Stimulated activated CD4-positive, alpha-beta T cell treated with anti-CD3 and anti-CD28 coated beads, TNF-alpha, amount 100 ng/mL, for 4 hours (primary cell): ENCODE measurements around the gene IFIT2.
"Not testable (repeated sequence)": the region's sequence is repeated elsewhere in the genome, so short reads cannot be mapped to it uniquely, and the experiment has no call there.

Experiments
- DNase-seq, 3 experiments: peaks; one replicate each; pipeline ENCODE4 v3.0.0-alpha.2; 2020; ENCODE audit warnings: low read depth in 3 of 3

The IFIT2 gene

GRCh38 chr10:89342206-89342958, 40.5 kb downstream of the IFIT2 start:
- no peak for DNase-seq

GRCh38 chr10:89343089-89343767, 41.4 kb downstream of the IFIT2 start:
- no peak for DNase-seq

- no peak for DNase-seq
Measured at GRCh38 chr10:89344156-89344555, 42.3 kb downstream of the IFIT2 start.

GRCh38 chr10:89345367-89346000, 43.6 kb downstream of the IFIT2 start:
- no peak for DNase-seq

GRCh38 chr10:89346405-89347254, 44.8 kb downstream of the IFIT2 start:
- no peak for DNase-seq

GRCh38 chr10:89347701-89348457, 46.0 kb downstream of the IFIT2 start:
- DNase-seq = no peak

GRCh38 chr10:89348481-89348880, 46.6 kb downstream of the IFIT2 start:
- no peak for DNase-seq

- no peak for DNase-seq
Measured at GRCh38 chr10:89348975-89349374, 47.1 kb downstream of the IFIT2 start.

GRCh38 chr10:89350631-89351315, 48.9 kb downstream of the IFIT2 start:
- not testable (repeated sequence) for DNase-seq

GRCh38 chr10:89351412-89351779, 49.5 kb downstream of the IFIT2 start:
- no peak for DNase-seq

GRCh38 chr10:89351780-89352597, 50.1 kb downstream of the IFIT2 start:
- DNase-seq = no peak

GRCh38 chr10:89352802-89353201, 51.0 kb downstream of the IFIT2 start:
- no peak for DNase-seq

- DNase-seq = no peak
Measured at GRCh38 chr10:89355394-89355931, 53.6 kb downstream of the IFIT2 start.

- DNase-seq = no peak
Measured at GRCh38 chr10:89357096-89357495, 55.2 kb downstream of the IFIT2 start.

GRCh38 chr10:89357975-89358374, 56.1 kb downstream of the IFIT2 start:
- DNase-seq = no peak
